NCI-H146 (cell line): ENCODE data around the gene RAPGEF2.
"Not testable (repeated sequence)": the region's sequence is repeated elsewhere in the genome, so short reads cannot be mapped to it uniquely, and the experiment has no call there.

Source experiments
- DNase-seq: peaks from one replicate; lab custom pipeline; 2025; lab: John Stamatoyannopoulos, UW

The RAPGEF2 gene

GRCh38 chr4:159366966-159367780 lies 264.3 kb downstream of the RAPGEF2 start:
- no peak for DNase-seq

GRCh38 chr4:159367781-159368080 lies 264.9 kb downstream of the RAPGEF2 start:
- no peak for DNase-seq

GRCh38 chr4:159368320-159368719 lies 265.4 kb downstream of the RAPGEF2 start:
- no peak for DNase-seq

GRCh38 chr4:159369256-159369655 lies 266.4 kb downstream of the RAPGEF2 start:
- no peak for DNase-seq

- no peak for DNase-seq
These were observed 267.4 kb downstream of the RAPGEF2 start for GRCh38 chr4:159370286-159370685.

- DNase-seq = no peak
These were observed 272.1 kb downstream of the RAPGEF2 start for GRCh38 chr4:159374749-159375530.

- no peak for DNase-seq
These were observed 273.4 kb downstream of the RAPGEF2 start for GRCh38 chr4:159376289-159376688.

GRCh38 chr4:159378056-159378616 lies 275.3 kb downstream of the RAPGEF2 start:
- DNase-seq = no peak

- DNase-seq = not testable (repeated sequence)
These were observed 276.2 kb downstream of the RAPGEF2 start for GRCh38 chr4:159379064-159379463.

- no peak for DNase-seq
These were observed 277.0 kb downstream of the RAPGEF2 start for GRCh38 chr4:159379836-159380235.

GRCh38 chr4:159382856-159383561 lies 280.1 kb downstream of the RAPGEF2 start:
- no peak for DNase-seq

- no peak for DNase-seq
These were observed 280.7 kb downstream of the RAPGEF2 start for GRCh38 chr4:159383562-159383931.

GRCh38 chr4:159384017-159384416 lies 281.1 kb downstream of the RAPGEF2 start:
- DNase-seq = no peak

GRCh38 chr4:159384632-159385031 lies 281.8 kb downstream of the RAPGEF2 start:
- DNase-seq = no peak

GRCh38 chr4:159386620-159387019 lies 283.7 kb downstream of the RAPGEF2 start:
- DNase-seq = no peak

GRCh38 chr4:159389756-159390155 lies 286.9 kb downstream of the RAPGEF2 start:
- DNase-seq = no peak

GRCh38 chr4:159390648-159391047 lies 287.8 kb downstream of the RAPGEF2 start:
- no peak for DNase-seq

GRCh38 chr4:159395693-159396092 lies 292.8 kb downstream of the RAPGEF2 start:
- DNase-seq = no peak

GRCh38 chr4:159396151-159396550 lies 293.3 kb downstream of the RAPGEF2 start:
- DNase-seq = no peak

- no peak for DNase-seq
These were observed 295.4 kb downstream of the RAPGEF2 start for GRCh38 chr4:159398236-159398638.

GRCh38 chr4:159400558-159401225 lies 297.8 kb downstream of the RAPGEF2 start:
- DNase-seq = no peak

- DNase-seq = no peak
These were observed 298.4 kb downstream of the RAPGEF2 start for GRCh38 chr4:159401226-159401712.
